Mesothelial cell of epicardium (in vitro differentiated cells): ENCODE results near the gene HTR6. TPM values are rescaled to one million over a fixed set of nuclear protein-coding genes. Genes with fewer than 3 reads are reported as not detected.
"Not testable (repeated sequence)": the region's sequence is repeated elsewhere in the genome, so short reads cannot be mapped to it uniquely, and the experiment has no call there.

Experiments used
- DNase-seq, 2 experiments: peaks; one replicate each; pipeline ENCODE4 v3.0.0; 2021; ENCODE audit warnings: low spot score in 2 of 2; ENCODE audit not compliant: unreplicated experiment in 2 of 2
- H3K27ac Mint-ChIP-seq: 2 replicates; pipeline ENCODE4 v1.8.0; 2021; ENCODE audit warnings: mixed read lengths
- H3K27me3 Mint-ChIP-seq: 2 replicates; pipeline ENCODE4 v1.8.0; 2021; ENCODE audit warnings: low read depth, mixed read lengths
- H3K36me3 Mint-ChIP-seq: 2 replicates; pipeline ENCODE4 v1.8.0; 2021; ENCODE audit warnings: mixed read lengths
- H3K4me1 Mint-ChIP-seq: 2 replicates; pipeline ENCODE4 v1.8.0; 2021; ENCODE audit warnings: mixed read lengths
- H3K4me3 Mint-ChIP-seq: 2 replicates; pipeline ENCODE4 v1.8.0; 2021; ENCODE audit warnings: mild to moderate bottlenecking, moderate library complexity, mixed read lengths
- H3K9me3 Mint-ChIP-seq: 2 replicates; pipeline ENCODE4 v1.8.0; 2021; ENCODE audit warnings: mixed read lengths
- total RNA-seq: library from RNA; stranded (reverse); gene quantifications from 3 replicates; pipeline ENCODE4 v1.2.1, GENCODE V29; 2021
- TF ChIP-seq, protein P1 (sequence below): fragments of 200-600 bp; sonication (generic); IDR thresholded peaks from one replicate; pipeline ENCODE4 v1.5.0; 2021; ENCODE audit warnings: antibody characterized with exemption; ENCODE audit not compliant: unreplicated experiment

HTR6 gene
- total RNA-seq, 1 donor from 2014 or later: 0.11 TPM

- Mint-ChIP-seq H3K36me3 (peaks cover 27% of the 10 kb centered on the region), H3K9me3 (no peaks in the 10 kb centered on the region), H3K27me3 (no peaks in the 10 kb centered on the region), H3K27ac (no peak overlapping the region), H3K4me1 (peaks cover 6% of the 10 kb centered on the region), H3K4me3 (no peak overlapping the region)
- DNase-seq: no peak
- TF ChIP-seq, protein P1, sequence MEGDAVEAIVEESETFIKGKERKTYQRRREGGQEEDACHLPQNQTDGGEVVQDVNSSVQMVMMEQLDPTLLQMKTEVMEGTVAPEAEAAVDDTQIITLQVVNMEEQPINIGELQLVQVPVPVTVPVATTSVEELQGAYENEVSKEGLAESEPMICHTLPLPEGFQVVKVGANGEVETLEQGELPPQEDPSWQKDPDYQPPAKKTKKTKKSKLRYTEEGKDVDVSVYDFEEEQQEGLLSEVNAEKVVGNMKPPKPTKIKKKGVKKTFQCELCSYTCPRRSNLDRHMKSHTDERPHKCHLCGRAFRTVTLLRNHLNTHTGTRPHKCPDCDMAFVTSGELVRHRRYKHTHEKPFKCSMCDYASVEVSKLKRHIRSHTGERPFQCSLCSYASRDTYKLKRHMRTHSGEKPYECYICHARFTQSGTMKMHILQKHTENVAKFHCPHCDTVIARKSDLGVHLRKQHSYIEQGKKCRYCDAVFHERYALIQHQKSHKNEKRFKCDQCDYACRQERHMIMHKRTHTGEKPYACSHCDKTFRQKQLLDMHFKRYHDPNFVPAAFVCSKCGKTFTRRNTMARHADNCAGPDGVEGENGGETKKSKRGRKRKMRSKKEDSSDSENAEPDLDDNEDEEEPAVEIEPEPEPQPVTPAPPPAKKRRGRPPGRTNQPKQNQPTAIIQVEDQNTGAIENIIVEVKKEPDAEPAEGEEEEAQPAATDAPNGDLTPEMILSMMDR: no peak
Measured at GRCh38 chr1:19625291-19625937, 39.3 kb upstream of the HTR6 start.

DNA sequence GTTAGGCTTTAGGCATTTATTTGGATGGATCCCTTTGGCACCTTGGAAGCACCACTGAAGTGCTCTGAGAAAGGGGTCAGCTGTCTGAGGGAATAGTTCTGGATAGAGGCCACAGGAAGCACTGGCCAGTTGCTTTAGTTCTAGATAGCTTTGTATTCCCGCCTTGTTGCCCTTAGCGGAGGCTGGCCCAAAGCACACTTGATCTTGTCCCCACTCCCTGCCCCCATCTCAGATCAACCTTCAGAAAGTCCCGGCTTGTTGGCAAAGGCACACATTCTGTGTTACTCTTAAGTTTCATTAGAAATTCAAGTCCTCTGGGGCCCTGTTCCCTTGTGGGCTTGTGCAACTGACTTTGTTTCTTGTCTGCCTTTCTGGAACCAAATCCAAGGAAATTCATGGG, 35.8 kb upstream of the HTR6 start:
- TF ChIP-seq, protein P1: no peak
- no peak overlapping the region for H3K27ac Mint-ChIP-seq
- peaks cover 3% of the 10 kb centered on the region for H3K4me1 Mint-ChIP-seq
- H3K36me3 Mint-ChIP-seq: peaks cover 20% of the 10 kb centered on the region
- no peak for DNase-seq
- H3K27me3 Mint-ChIP-seq: no peaks in the 10 kb centered on the region
- H3K9me3 Mint-ChIP-seq: no peaks in the 10 kb centered on the region
- H3K4me3 Mint-ChIP-seq: no peak overlapping the region

- no peaks in the 10 kb centered on the region for H3K9me3 Mint-ChIP-seq
- no peak overlapping the region for H3K4me3 Mint-ChIP-seq
- TF ChIP-seq, protein P1: no peak
- no peak overlapping the region for H3K27ac Mint-ChIP-seq
- H3K27me3 Mint-ChIP-seq: no peaks in the 10 kb centered on the region
- DNase-seq: no peak
- H3K36me3 Mint-ChIP-seq: peaks cover 19% of the 10 kb centered on the region
- peaks cover 3% of the 10 kb centered on the region for H3K4me1 Mint-ChIP-seq
Measured at GRCh38 chr1:19629357-19629756, 35.3 kb upstream of the HTR6 start.

DNA sequence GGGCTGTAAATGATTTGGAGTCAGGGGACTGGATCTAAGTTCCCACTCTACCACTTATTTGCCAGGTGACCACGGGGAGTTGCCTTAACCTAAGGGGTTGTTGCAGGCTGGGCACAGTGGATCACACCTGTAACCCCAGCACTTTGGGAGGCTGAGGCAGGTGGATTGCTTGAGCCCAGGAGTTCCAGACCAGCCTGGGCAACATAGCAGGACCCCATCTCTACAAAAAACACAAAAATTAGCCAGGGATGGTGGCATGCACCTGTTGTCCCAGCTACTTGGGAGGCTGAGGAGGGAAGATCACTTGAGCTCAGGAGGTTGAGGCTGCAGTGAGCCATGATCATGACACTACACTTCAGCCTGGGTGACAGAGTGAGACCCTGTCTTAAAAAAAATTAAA, 34.5 kb upstream of the HTR6 start:
- peaks cover 17% of the 10 kb centered on the region for H3K36me3 Mint-ChIP-seq
- DNase-seq, H3K27me3 Mint-ChIP-seq, H3K4me3 Mint-ChIP-seq, H3K27ac Mint-ChIP-seq, H3K4me1 Mint-ChIP-seq, H3K9me3 Mint-ChIP-seq: not testable (repeated sequence)

GRCh38 chr1:19630720-19631395, 33.8 kb upstream of the HTR6 start:
- no peak overlapping the region for H3K4me3 Mint-ChIP-seq
- no peak overlapping the region for H3K27ac Mint-ChIP-seq
- peaks cover 17% of the 10 kb centered on the region for H3K36me3 Mint-ChIP-seq
- TF ChIP-seq, protein P1: no peak
- no peak for DNase-seq
- H3K4me1 Mint-ChIP-seq: peaks cover 3% of the 10 kb centered on the region
- no peaks in the 10 kb centered on the region for H3K27me3 Mint-ChIP-seq
- H3K9me3 Mint-ChIP-seq: no peaks in the 10 kb centered on the region

DNA sequence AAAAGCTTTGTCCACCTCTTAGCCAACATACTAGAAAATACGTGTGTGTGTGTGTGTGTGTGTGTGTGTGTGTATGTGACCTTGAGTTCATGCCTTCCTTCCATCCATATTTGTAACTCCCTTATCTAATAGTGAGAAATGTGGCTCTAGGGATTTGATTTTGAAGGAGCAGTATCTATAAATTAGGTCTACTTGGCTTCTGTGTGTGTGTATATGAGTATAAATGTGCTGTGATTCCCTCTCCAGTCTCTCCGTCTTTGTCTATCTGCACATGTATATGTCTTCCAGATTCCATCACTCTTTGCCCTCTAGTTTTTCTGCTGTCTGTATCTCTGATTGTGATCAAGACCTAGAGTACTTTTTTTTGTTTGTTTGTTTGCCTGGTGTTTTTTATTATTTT, 32.5 kb upstream of the HTR6 start:
- H3K27me3 Mint-ChIP-seq: no peaks in the 10 kb centered on the region
- peaks cover 3% of the 10 kb centered on the region for H3K4me1 Mint-ChIP-seq
- TF ChIP-seq, protein P1: no peak
- no peak overlapping the region for H3K27ac Mint-ChIP-seq
- peaks cover 11% of the 10 kb centered on the region for H3K36me3 Mint-ChIP-seq
- H3K4me3 Mint-ChIP-seq: no peak overlapping the region
- DNase-seq: no peak
- no peaks in the 10 kb centered on the region for H3K9me3 Mint-ChIP-seq
